ENCODE results near the gene FAM13A. TPM values are rescaled to one million over a fixed set of nuclear protein-coding genes. Genes with fewer than 3 reads are reported as not detected.
"Not testable (repeated sequence)": the region's sequence is repeated elsewhere in the genome, so short reads cannot be mapped to it uniquely, and the experiment has no call there.

FAM13A gene
- total RNA-seq, 1 donor from 2014 or later = 0.26 TPM

GRCh38 chr4:88853583-88853982 is 203.4 kb downstream of the FAM13A start:
- not testable (repeated sequence) for DNase-seq (ENCODE audit: low read depth in 2 of 2)

- peak in 1 of 2 donors; percentile 76 for DNase-seq (ENCODE audit: low read depth in 2 of 2)
Observed at GRCh38 chr4:88846206-88846790, 210.7 kb downstream of the FAM13A start.

- peak; percentile 11 to 72 for DNase-seq (ENCODE audit: low read depth in 2 of 2)
Observed at GRCh38 chr4:88843067-88843685, 213.8 kb downstream of the FAM13A start.

GRCh38 chr4:88841635-88842034 is 215.3 kb downstream of the FAM13A start:
- no peak for DNase-seq (ENCODE audit: low read depth in 2 of 2)

- no peak for DNase-seq (ENCODE audit: low read depth in 2 of 2)
Observed at GRCh38 chr4:88836216-88836615, 220.8 kb downstream of the FAM13A start.

GRCh38 chr4:88831031-88831430 is 226.0 kb downstream of the FAM13A start:
- no peak for DNase-seq (ENCODE audit: low read depth in 2 of 2)

GRCh38 chr4:88830598-88830997 is 226.4 kb downstream of the FAM13A start:
- no peak for DNase-seq (ENCODE audit: low read depth in 2 of 2)

- DNase-seq (ENCODE audit: low read depth in 2 of 2) = no peak
Observed at GRCh38 chr4:88828842-88829571, 228.0 kb downstream of the FAM13A start.

- no peak for DNase-seq (ENCODE audit: low read depth in 2 of 2)
Observed at GRCh38 chr4:88827442-88827841, 229.5 kb downstream of the FAM13A start.

GRCh38 chr4:88826771-88827170 is 230.2 kb downstream of the FAM13A start:
- DNase-seq (ENCODE audit: low read depth in 2 of 2) = no peak

- no peak for DNase-seq (ENCODE audit: low read depth in 2 of 2)
Observed at GRCh38 chr4:88825931-88826330, 231.1 kb downstream of the FAM13A start.

GRCh38 chr4:88823058-88823919 is 233.7 kb downstream of the FAM13A start:
- DNase-seq (ENCODE audit: low read depth in 2 of 2) = peak in 1 of 2 donors; percentile 86

- no peak for DNase-seq (ENCODE audit: low read depth in 2 of 2)
Observed at GRCh38 chr4:88822034-88822789, 234.8 kb downstream of the FAM13A start.

- no peak for DNase-seq (ENCODE audit: low read depth in 2 of 2)
Observed at GRCh38 chr4:88821522-88821921, 235.5 kb downstream of the FAM13A start.

- no peak for DNase-seq (ENCODE audit: low read depth in 2 of 2)
Observed at GRCh38 chr4:88820698-88821415, 236.1 kb downstream of the FAM13A start.

GRCh38 chr4:88819818-88820697 is 236.9 kb downstream of the FAM13A start:
- DNase-seq (ENCODE audit: low read depth in 2 of 2) = no peak

- peak; percentile 29 to 62 for DNase-seq (ENCODE audit: low read depth in 2 of 2)
Observed at GRCh38 chr4:88818631-88819470, 238.1 kb downstream of the FAM13A start.

- DNase-seq (ENCODE audit: low read depth in 2 of 2) = no peak
Observed at GRCh38 chr4:88817740-88818139, 239.2 kb downstream of the FAM13A start.

All from dermis microvascular lymphatic vessel endothelial cell (primary cell).